Activated naive CD4-positive, alpha-beta T cell treated with anti-CD3 and anti-CD28 coated beads, Interleukin-2, amount 50 U/mL, for 24 hours (primary cell): ENCODE data around the gene EIF3F.

Experiments used
- H3K27ac Mint-ChIP-seq: one replicate; pipeline ENCODE4 v1.8.0; 2021; ENCODE audit warnings: mild to moderate bottlenecking, mixed read lengths
- H3K27me3 Mint-ChIP-seq: one replicate; pipeline ENCODE4 v1.8.0; 2021; ENCODE audit warnings: mixed read lengths
- H3K36me3 Mint-ChIP-seq: one replicate; pipeline ENCODE4 v1.8.0; 2021; ENCODE audit warnings: mixed read lengths
- H3K4me1 Mint-ChIP-seq: one replicate; pipeline ENCODE4 v1.8.0; 2021; ENCODE audit warnings: mixed read lengths
- H3K4me3 Mint-ChIP-seq: one replicate; pipeline ENCODE4 v1.8.0; 2021; ENCODE audit warnings: mild to moderate bottlenecking, mixed read lengths
- H3K9me3 Mint-ChIP-seq: one replicate; pipeline ENCODE4 v1.8.0; 2021; ENCODE audit warnings: mixed read lengths

EIF3F gene

GRCh38 chr11:8025816-8026215, 38.7 kb downstream of the EIF3F start:
- H3K27ac Mint-ChIP-seq: no peak overlapping the region
- no peaks in the 10 kb centered on the region for H3K4me1 Mint-ChIP-seq
- no peaks in the 10 kb centered on the region for H3K9me3 Mint-ChIP-seq

GRCh38 chr11:8026982-8027381, 39.8 kb downstream of the EIF3F start:
- Mint-ChIP-seq H3K27me3 (peaks cover 11% of the 10 kb centered on the region), H3K4me1 (no peaks in the 10 kb centered on the region), H3K9me3 (no peaks in the 10 kb centered on the region), H3K27ac (no peak overlapping the region), H3K36me3 (no peaks in the 10 kb centered on the region), H3K4me3 (no peak overlapping the region)

More at GRCh38 chr11:8025816-8026215, 38.7 kb downstream of the EIF3F start:
- H3K4me3 Mint-ChIP-seq: no peak overlapping the region
- peaks cover 11% of the 10 kb centered on the region for H3K27me3 Mint-ChIP-seq
- H3K36me3 Mint-ChIP-seq: no peaks in the 10 kb centered on the region

GRCh38 chr11:8028766-8029165, 41.6 kb downstream of the EIF3F start:
- H3K27me3 Mint-ChIP-seq: peaks cover 20% of the 10 kb centered on the region
- H3K36me3 Mint-ChIP-seq: no peaks in the 10 kb centered on the region
- peaks cover 7% of the 10 kb centered on the region for H3K4me1 Mint-ChIP-seq
- no peak overlapping the region for H3K27ac Mint-ChIP-seq
- no peak overlapping the region for H3K4me3 Mint-ChIP-seq
- no peaks in the 10 kb centered on the region for H3K9me3 Mint-ChIP-seq

GRCh38 chr11:8030526-8031247, 43.5 kb downstream of the EIF3F start:
- Mint-ChIP-seq H3K27me3 (peaks cover 20% of the 10 kb centered on the region), H3K9me3 (no peaks in the 10 kb centered on the region), H3K4me1 (peaks cover 7% of the 10 kb centered on the region), H3K36me3 (no peaks in the 10 kb centered on the region), H3K27ac (no peak overlapping the region), H3K4me3 (no peak overlapping the region)

GRCh38 chr11:8031248-8032115, 44.3 kb downstream of the EIF3F start:
- no peaks in the 10 kb centered on the region for H3K9me3 Mint-ChIP-seq
- H3K36me3 Mint-ChIP-seq: no peaks in the 10 kb centered on the region
- H3K4me1 Mint-ChIP-seq: peaks cover 7% of the 10 kb centered on the region
- no peak overlapping the region for H3K4me3 Mint-ChIP-seq
- peaks cover 20% of the 10 kb centered on the region for H3K27me3 Mint-ChIP-seq
- no peak overlapping the region for H3K27ac Mint-ChIP-seq

GRCh38 chr11:8032122-8032521, 45.0 kb downstream of the EIF3F start:
- H3K36me3 Mint-ChIP-seq: no peaks in the 10 kb centered on the region
- H3K9me3 Mint-ChIP-seq: no peaks in the 10 kb centered on the region
- no peak overlapping the region for H3K27ac Mint-ChIP-seq
- peaks cover 7% of the 10 kb centered on the region for H3K4me1 Mint-ChIP-seq
- peaks cover 22% of the 10 kb centered on the region for H3K27me3 Mint-ChIP-seq
- no peak overlapping the region for H3K4me3 Mint-ChIP-seq

- no peak overlapping the region for H3K4me3 Mint-ChIP-seq
- no peaks in the 10 kb centered on the region for H3K9me3 Mint-ChIP-seq
- H3K27me3 Mint-ChIP-seq: peaks cover 23% of the 10 kb centered on the region
- H3K36me3 Mint-ChIP-seq: no peaks in the 10 kb centered on the region
- H3K27ac Mint-ChIP-seq: no peak overlapping the region
- peaks cover 7% of the 10 kb centered on the region for H3K4me1 Mint-ChIP-seq
These were observed 45.6 kb downstream of the EIF3F start for GRCh38 chr11:8032576-8033304.

- peaks cover 7% of the 10 kb centered on the region for H3K4me1 Mint-ChIP-seq
These were observed 46.4 kb downstream of the EIF3F start for GRCh38 chr11:8033305-8034105.

GRCh38 chr11:8034106-8034585, 47.0 kb downstream of the EIF3F start:
- Mint-ChIP-seq H3K36me3 (no peaks in the 10 kb centered on the region), H3K9me3 (no peaks in the 10 kb centered on the region), H3K27me3 (peaks cover 26% of the 10 kb centered on the region), H3K4me3 (no peak overlapping the region), H3K4me1 (peaks cover 7% of the 10 kb centered on the region), H3K27ac (no peak overlapping the region)

More at GRCh38 chr11:8033305-8034105, 46.4 kb downstream of the EIF3F start:
- H3K27me3 Mint-ChIP-seq: peaks cover 26% of the 10 kb centered on the region
- H3K9me3 Mint-ChIP-seq: no peaks in the 10 kb centered on the region
- H3K27ac Mint-ChIP-seq: no peak overlapping the region
- no peak overlapping the region for H3K4me3 Mint-ChIP-seq
- no peaks in the 10 kb centered on the region for H3K36me3 Mint-ChIP-seq

GRCh38 chr11:8034604-8035190, 47.6 kb downstream of the EIF3F start:
- no peaks in the 10 kb centered on the region for H3K36me3 Mint-ChIP-seq
- H3K27me3 Mint-ChIP-seq: peaks cover 24% of the 10 kb centered on the region
- H3K4me3 Mint-ChIP-seq: no peak overlapping the region
- no peaks in the 10 kb centered on the region for H3K9me3 Mint-ChIP-seq
- H3K4me1 Mint-ChIP-seq: peaks cover 7% of the 10 kb centered on the region
- H3K27ac Mint-ChIP-seq: no peak overlapping the region

- Mint-ChIP-seq H3K27ac (no peak overlapping the region), H3K4me1 (peaks cover 7% of the 10 kb centered on the region), H3K9me3 (no peaks in the 10 kb centered on the region), H3K4me3 (no peak overlapping the region), H3K36me3 (no peaks in the 10 kb centered on the region), H3K27me3 (peaks cover 18% of the 10 kb centered on the region)
These were observed 48.2 kb downstream of the EIF3F start for GRCh38 chr11:8035200-8035855.

GRCh38 chr11:8036002-8036802, 49.1 kb downstream of the EIF3F start:
- no peak overlapping the region for H3K4me3 Mint-ChIP-seq
- H3K27ac Mint-ChIP-seq: no peak overlapping the region
- peaks cover 7% of the 10 kb centered on the region for H3K4me1 Mint-ChIP-seq
- H3K9me3 Mint-ChIP-seq: no peaks in the 10 kb centered on the region
- no peaks in the 10 kb centered on the region for H3K36me3 Mint-ChIP-seq
- H3K27me3 Mint-ChIP-seq: peaks cover 14% of the 10 kb centered on the region

- H3K4me1 Mint-ChIP-seq: peaks cover 7% of the 10 kb centered on the region
- H3K4me3 Mint-ChIP-seq: no peak overlapping the region
- no peak overlapping the region for H3K27ac Mint-ChIP-seq
- H3K36me3 Mint-ChIP-seq: no peaks in the 10 kb centered on the region
- no peaks in the 10 kb centered on the region for H3K9me3 Mint-ChIP-seq
- H3K27me3 Mint-ChIP-seq: peaks cover 14% of the 10 kb centered on the region
These were observed 49.8 kb downstream of the EIF3F start for GRCh38 chr11:8036986-8037385.
